Measurements from ENCODE around the gene SSTR4.

SSTR4 gene

GRCh38 chr20:23065266-23066201 is 30.4 kb downstream of the SSTR4 start:
- no peak for DNase-seq (ENCODE audit: low spot score)

GRCh38 chr20:23066772-23067171 is 31.7 kb downstream of the SSTR4 start:
- no peak for DNase-seq (ENCODE audit: low spot score)

GRCh38 chr20:23068283-23068682 is 33.2 kb downstream of the SSTR4 start:
- no peak for DNase-seq (ENCODE audit: low spot score)

GRCh38 chr20:23069108-23069507 is 34.0 kb downstream of the SSTR4 start:
- DNase-seq (ENCODE audit: low spot score): no peak

- DNase-seq (ENCODE audit: low spot score): no peak
Observed at GRCh38 chr20:23071398-23071797, 36.3 kb downstream of the SSTR4 start.

GRCh38 chr20:23071996-23072395 is 36.9 kb downstream of the SSTR4 start:
- DNase-seq (ENCODE audit: low spot score): no peak

GRCh38 chr20:23072892-23073586 is 37.9 kb downstream of the SSTR4 start:
- no peak for DNase-seq (ENCODE audit: low spot score)

- no peak for DNase-seq (ENCODE audit: low spot score)
Observed at GRCh38 chr20:23074052-23074451, 38.9 kb downstream of the SSTR4 start.

- DNase-seq (ENCODE audit: low spot score): no peak
Observed at GRCh38 chr20:23077277-23077676, 42.2 kb downstream of the SSTR4 start.

- DNase-seq (ENCODE audit: low spot score): no peak
Observed at GRCh38 chr20:23078351-23079015, 43.4 kb downstream of the SSTR4 start.

- DNase-seq (ENCODE audit: low spot score): no peak
Observed at GRCh38 chr20:23079016-23079351, 43.9 kb downstream of the SSTR4 start.

GRCh38 chr20:23079926-23080325 is 44.8 kb downstream of the SSTR4 start:
- no peak for DNase-seq (ENCODE audit: low spot score)

GRCh38 chr20:23080521-23080920 is 45.4 kb downstream of the SSTR4 start:
- no peak for DNase-seq (ENCODE audit: low spot score)

- no peak for DNase-seq (ENCODE audit: low spot score)
Observed at GRCh38 chr20:23081263-23081819, 46.2 kb downstream of the SSTR4 start.

- DNase-seq (ENCODE audit: low spot score): no peak
Observed at GRCh38 chr20:23082846-23083552, 47.9 kb downstream of the SSTR4 start.

GRCh38 chr20:23083553-23084220 is 48.6 kb downstream of the SSTR4 start:
- no peak for DNase-seq (ENCODE audit: low spot score)

- no peak for DNase-seq (ENCODE audit: low spot score)
Observed at GRCh38 chr20:23084282-23084844, 49.3 kb downstream of the SSTR4 start.

GRCh38 chr20:23084845-23085365 is 49.8 kb downstream of the SSTR4 start:
- DNase-seq (ENCODE audit: low spot score): no peak

GRCh38 chr20:23085436-23086055 is 50.4 kb downstream of the SSTR4 start:
- DNase-seq (ENCODE audit: low spot score): no peak

- DNase-seq (ENCODE audit: low spot score): no peak
Observed at GRCh38 chr20:23086056-23086566, 51.0 kb downstream of the SSTR4 start, which contains the start of gene CD93. Gene CD93 (minus strand): TSS chr20:23086324. CDS start chr20:23086192, 132 bp downstream.
